Skeletal muscle cell (primary cell): ENCODE data around the gene PACSIN3.
A peak's percentile ranks its signal among the peaks of the same experiment; 100 is the strongest.

ENCODE experiments used
- DNase-seq: peaks from one replicate; pipeline ENCODE4 v3.0.0-alpha.2; 2010; ENCODE audit warnings: low read depth
- H3K4me3 ChIP-seq: 2 replicates; pipeline ENCODE4 v1.5.1; 2011; ENCODE audit warnings: low read depth, mild to moderate bottlenecking, control low read depth, low read length, moderate library complexity

Gene PACSIN3

DNA sequence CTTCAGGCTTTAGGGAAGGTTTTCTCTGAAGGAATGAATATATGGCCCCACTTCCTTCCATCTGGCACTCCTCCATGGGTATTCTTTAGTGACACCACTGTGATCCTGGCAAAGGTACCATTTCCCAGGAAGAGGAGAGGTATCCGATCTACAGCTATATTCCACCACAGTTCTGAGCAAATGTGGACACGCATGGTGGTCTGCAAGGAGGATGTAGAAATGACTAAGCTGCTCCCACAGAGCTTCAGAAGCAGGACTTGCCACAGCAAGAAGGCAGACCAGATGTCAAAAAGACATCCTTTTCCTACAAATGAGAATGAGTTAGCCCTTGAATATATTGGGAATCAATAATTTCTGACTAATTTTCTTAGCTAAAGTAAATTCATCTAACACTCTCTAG is 55.1 kb downstream of the PACSIN3 start:
- no peak for DNase-seq
- H3K4me3 ChIP-seq = no peak overlapping the region

GRCh38 chr11:47130543-47130942 is 55.7 kb downstream of the PACSIN3 start:
- peak; percentile 44 for DNase-seq
- no peak overlapping the region for H3K4me3 ChIP-seq
